Measurements from ENCODE around the gene RAB40C.

The RAB40C gene

GRCh38 chr16:549544-550263 lies 40.2 kb upstream of the RAB40C start:
- H3K4me1 ChIP-seq (ENCODE audit: insufficient read depth, low read length) = no peaks in the 10 kb centered on the region
- H4K20me1 ChIP-seq (ENCODE audit: insufficient read depth, low read length) = peaks cover 34% of the 10 kb centered on the region
- ATAC-seq (ENCODE audit: insufficient read depth, low read depth) (no peak), DNase-seq (no peak)
- no peaks in the 10 kb centered on the region for H3K27me3 ChIP-seq (ENCODE audit: insufficient read depth, low read length, poor library complexity)
- no peak overlapping the region for H2AFZ ChIP-seq (ENCODE audit: low read depth, low read length)
- TF ChIP-seq CTCF (IDR thresholded peaks at IDR 0.05; ENCODE audit: borderline replicate concordance, extremely low read depth, low read length, poor library complexity, severe bottlenecking) = peak; percentile 45
- no peak for TF ChIP-seq EZH2 (IDR thresholded peaks at IDR 0.05; ENCODE audit: borderline replicate concordance, low read depth, low read length, severe bottlenecking)
- H3K36me3 ChIP-seq (ENCODE audit: insufficient read depth, low read length) = peaks cover 52% of the 10 kb centered on the region
- H3K4me2 ChIP-seq (ENCODE audit: insufficient read depth, low read length) = no peak overlapping the region
- H3K4me3 ChIP-seq (ENCODE audit: low read depth in 1 of 2, low read length in 2 of 2) = no peak overlapping the region
- no peaks in the 10 kb centered on the region for H3K9me3 ChIP-seq (ENCODE audit: insufficient read depth, low read length, severe bottlenecking)
- H3K27ac ChIP-seq (ENCODE audit: low read length) = no peak overlapping the region
- no peak overlapping the region for H3K9ac ChIP-seq (ENCODE audit: low read depth, low read length)
- H3K79me2 ChIP-seq (ENCODE audit: insufficient read depth, low read length) = peaks cover 12% of the 10 kb centered on the region

- H3K4me2 ChIP-seq (ENCODE audit: insufficient read depth, low read length) = no peak overlapping the region
- H3K27me3 ChIP-seq (ENCODE audit: insufficient read depth, low read length, poor library complexity) = no peaks in the 10 kb centered on the region
- no peaks in the 10 kb centered on the region for H3K9me3 ChIP-seq (ENCODE audit: insufficient read depth, low read length, severe bottlenecking)
- no peak for TF ChIP-seq CTCF (IDR thresholded peaks at IDR 0.05; ENCODE audit: borderline replicate concordance, extremely low read depth, low read length, poor library complexity, severe bottlenecking)
- no peak for TF ChIP-seq EZH2 (IDR thresholded peaks at IDR 0.05; ENCODE audit: borderline replicate concordance, low read depth, low read length, severe bottlenecking)
- H3K4me1 ChIP-seq (ENCODE audit: insufficient read depth, low read length) = no peaks in the 10 kb centered on the region
- H2AFZ ChIP-seq (ENCODE audit: low read depth, low read length) = no peak overlapping the region
- no peak overlapping the region for H3K27ac ChIP-seq (ENCODE audit: low read length)
- no peak for ATAC-seq (ENCODE audit: insufficient read depth, low read depth)
- H3K9ac ChIP-seq (ENCODE audit: low read depth, low read length) = no peak overlapping the region
- no peak overlapping the region for H3K4me3 ChIP-seq (ENCODE audit: low read depth in 1 of 2, low read length in 2 of 2)
- no peak for DNase-seq
- H4K20me1 ChIP-seq (ENCODE audit: insufficient read depth, low read length) = peaks cover 21% of the 10 kb centered on the region
- H3K36me3 ChIP-seq (ENCODE audit: insufficient read depth, low read length) = peaks cover 52% of the 10 kb centered on the region
- peaks cover 2% of the 10 kb centered on the region; the same call in 1 of the 2 replicates for H3K79me2 ChIP-seq (ENCODE audit: insufficient read depth, low read length)
Measured at GRCh38 chr16:551210-551609, 38.7 kb upstream of the RAB40C start.

- Histone ChIP-seq H4K20me1 (ENCODE audit: insufficient read depth, low read length) (peaks cover 11% of the 10 kb centered on the region), H3K9ac (ENCODE audit: low read depth, low read length) (no peak overlapping the region), H2AFZ (ENCODE audit: low read depth, low read length) (no peak overlapping the region), H3K79me2 (ENCODE audit: insufficient read depth, low read length) (0 out of 2 replicates have a peak, but pooled peaks cover under 1% of the 10 kb centered on the region), H3K4me1 (ENCODE audit: insufficient read depth, low read length) (no peaks in the 10 kb centered on the region), H3K9me3 (ENCODE audit: insufficient read depth, low read length, severe bottlenecking) (no peaks in the 10 kb centered on the region), H3K4me2 (ENCODE audit: insufficient read depth, low read length) (no peak overlapping the region), H3K27me3 (ENCODE audit: insufficient read depth, low read length, poor library complexity) (no peaks in the 10 kb centered on the region), H3K36me3 (ENCODE audit: insufficient read depth, low read length) (peaks cover 48% of the 10 kb centered on the region), H3K27ac (ENCODE audit: low read length) (no peak overlapping the region), H3K4me3 (ENCODE audit: low read depth in 1 of 2, low read length in 2 of 2) (no peak overlapping the region)
- DNase-seq = no peak
- ATAC-seq (ENCODE audit: insufficient read depth, low read depth) = no peak
- TF ChIP-seq EZH2 (IDR thresholded peaks at IDR 0.05; ENCODE audit: borderline replicate concordance, low read depth, low read length, severe bottlenecking) (no peak), CTCF (IDR thresholded peaks at IDR 0.05; ENCODE audit: borderline replicate concordance, extremely low read depth, low read length, poor library complexity, severe bottlenecking) (no peak)
Measured at GRCh38 chr16:552171-552570, 37.7 kb upstream of the RAB40C start.

Data from DND-41 (cell line).